ENCODE data around the gene A2ML1.
"Not testable (repeated sequence)": the region's sequence is repeated elsewhere in the genome, so short reads cannot be mapped to it uniquely, and the experiment has no call there.

The A2ML1 gene

GRCh38 chr12:8818526-8818925 lies 3.9 kb upstream of the A2ML1 start:
- no peak for DNase-seq

- DNase-seq, result no peak
These were observed 2.8 kb upstream of the A2ML1 start for GRCh38 chr12:8819666-8819980.

GRCh38 chr12:8820676-8821407 lies 1.6 kb upstream of the A2ML1 start:
- not testable (repeated sequence) for DNase-seq

GRCh38 chr12:8821591-8821990 lies 830 bp upstream of the A2ML1 start:
- DNase-seq, result no peak

- DNase-seq, result no peak
These were observed 1.3 kb downstream of the A2ML1 start for GRCh38 chr12:8823565-8824300.

- DNase-seq, result no peak
These were observed 5.3 kb downstream of the A2ML1 start for GRCh38 chr12:8827551-8828256.

- DNase-seq, result no peak
These were observed 6.1 kb downstream of the A2ML1 start for GRCh38 chr12:8828257-8829124.

GRCh38 chr12:8829125-8829518 lies 6.7 kb downstream of the A2ML1 start:
- DNase-seq, result no peak

GRCh38 chr12:8829621-8830020 lies 7.2 kb downstream of the A2ML1 start:
- DNase-seq, result no peak

GRCh38 chr12:8831116-8831515 lies 8.7 kb downstream of the A2ML1 start:
- no peak for DNase-seq

- DNase-seq, result no peak
These were observed 10.1 kb downstream of the A2ML1 start for GRCh38 chr12:8832500-8832899.

GRCh38 chr12:8834230-8834629 lies 11.8 kb downstream of the A2ML1 start:
- no peak for DNase-seq

- DNase-seq, result no peak
These were observed 14.9 kb downstream of the A2ML1 start for GRCh38 chr12:8837291-8837690.

GRCh38 chr12:8840321-8840720 lies 17.9 kb downstream of the A2ML1 start:
- DNase-seq, result no peak

- DNase-seq, result no peak
These were observed 18.7 kb downstream of the A2ML1 start for GRCh38 chr12:8840938-8841633.

- DNase-seq, result no peak
These were observed 19.4 kb downstream of the A2ML1 start for GRCh38 chr12:8841778-8842177.

- DNase-seq, result peak; percentile 42
These were observed 22.2 kb downstream of the A2ML1 start for GRCh38 chr12:8844665-8845064.

GRCh38 chr12:8846305-8846704 lies 23.9 kb downstream of the A2ML1 start:
- no peak for DNase-seq

GRCh38 chr12:8847435-8847834 lies 25.0 kb downstream of the A2ML1 start:
- DNase-seq, result no peak

GRCh38 chr12:8849876-8850275 lies 27.5 kb downstream of the A2ML1 start:
- no peak for DNase-seq

- DNase-seq, result no peak
These were observed 29.7 kb downstream of the A2ML1 start for GRCh38 chr12:8852119-8852518.

- DNase-seq, result no peak
These were observed 33.5 kb downstream of the A2ML1 start for GRCh38 chr12:8855891-8856290.

Measured in right hindlimb (tissue), 1 donor.